C4-2B (cell line): ENCODE results near the gene ZBTB7A.
"Not testable (repeated sequence)": the region's sequence is repeated elsewhere in the genome, so short reads cannot be mapped to it uniquely, and the experiment has no call there.

Experiments
- H3K27ac ChIP-seq: fragments of 450-650 bp; 2 replicates; pipeline ENCODE4 v1.5.1; 2017
- CTCF ChIP-seq: fragments of 450-650 bp; conservative IDR thresholded peaks from 2 replicates; pipeline ENCODE4 v1.5.1; 2017; ENCODE audit warnings: mild to moderate bottlenecking
- ZFX ChIP-seq: fragments of 450-650 bp; IDR thresholded peaks from 2 replicates; pipeline ENCODE4 v1.6.1; 2017

The ZBTB7A gene

GRCh38 chr19:4007021-4007835 is 59.5 kb downstream of the ZBTB7A start, which contains the start of gene PIAS4:
PIAS4 (plus strand) TSS chr19:4007736; CDS start chr19:4007761, 25 bp downstream.
- TF ChIP-seq ZFX (peak; percentile 79; the same call in 1 of the 2 replicates), CTCF (no peak)
- peak within 1 kb of the TSS; percentile 98 for H3K27ac ChIP-seq

- not testable (repeated sequence) for H3K27ac ChIP-seq
Observed at GRCh38 chr19:4005436-4005835, 61.3 kb downstream of the ZBTB7A start.

GRCh38 chr19:4000798-4001197 is 65.9 kb downstream of the ZBTB7A start:
- not testable (repeated sequence) for H3K27ac ChIP-seq

GRCh38 chr19:3998667-3999412 is 67.9 kb downstream of the ZBTB7A start:
- H3K27ac ChIP-seq = not testable (repeated sequence)

GRCh38 chr19:3995607-3996006 is 71.1 kb downstream of the ZBTB7A start:
- TF ChIP-seq CTCF (no peak), ZFX (no peak)
- no peak overlapping the region for H3K27ac ChIP-seq
